ENCODE data around the gene ZNF268.

- no peak for TF ChIP-seq POLR2A (IDR thresholded peaks at IDR 0.05)
- no peak for TF ChIP-seq CTCF (IDR thresholded peaks at IDR 0.05)
These were observed 8.8 kb upstream of the ZNF268 start for GRCh38 chr12:133172491-133172890.
